HT-29 (cell line): ENCODE results near the gene HEMK1. TPM values are rescaled to one million over a fixed set of nuclear protein-coding genes. Genes with fewer than 3 reads are reported as not detected.

Experiments used
- DNase-seq: peaks from one replicate; pipeline ENCODE4 v3.0.0-alpha.2; 2015; ENCODE audit warnings: low spot score
- total RNA-seq: library from RNA; depleted of rRNA; stranded (reverse); fragments of >200 nt; shearing (Covaris generic); gene quantifications from 2 replicates; pipeline ENCODE4 v1.2.3, GENCODE V29; 2014; rRNA removed

Gene HEMK1
- total RNA-seq, 1 experiment from 2014 or later: 12.2 TPM

GRCh38 chr3:50637011-50637410 lies 67.7 kb downstream of the HEMK1 start:
- DNase-seq: no peak

- DNase-seq: no peak
Measured at GRCh38 chr3:50637945-50638344, 68.6 kb downstream of the HEMK1 start.

DNA sequence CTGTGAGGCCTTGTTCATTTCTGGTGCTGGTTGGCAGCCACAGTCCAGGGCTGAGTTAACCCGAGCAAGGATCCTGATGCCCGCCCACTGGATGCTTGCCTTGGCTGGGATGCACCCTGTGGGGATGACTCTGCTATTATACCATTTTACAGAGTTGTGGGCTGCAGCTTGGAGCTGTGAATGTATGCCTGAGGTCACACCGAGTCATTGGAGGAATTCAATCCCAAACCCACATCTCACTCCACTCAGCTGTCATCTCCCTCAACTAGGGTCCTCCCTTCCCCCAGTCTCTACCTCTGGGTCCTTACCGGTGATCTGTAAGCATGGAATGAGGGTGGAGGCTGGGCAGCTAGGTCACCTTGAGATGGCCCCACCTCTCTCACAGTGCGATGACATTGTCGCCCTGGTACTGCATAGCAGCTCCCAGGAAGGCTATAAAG lies 69.8 kb downstream of the HEMK1 start:
- no peak for DNase-seq

- no peak for DNase-seq
Measured at GRCh38 chr3:50642382-50642781, 73.1 kb downstream of the HEMK1 start.

- DNase-seq: no peak
Measured at GRCh38 chr3:50644561-50644960, 75.2 kb downstream of the HEMK1 start.

- no peak for DNase-seq
Measured at GRCh38 chr3:50645378-50645777, 76.1 kb downstream of the HEMK1 start.

Other genes with a start within 250 kb of the HEMK1 start
- gene HYAL2, start 246.8 kb upstream of the HEMK1 start, total RNA-seq: 81.4 and 82.6 TPM in 2 replicates
- 66.8 and 69.2 TPM in 2 replicates for gene TUSC2, start 241.3 kb upstream of the HEMK1 start, total RNA-seq
- gene RASSF1, start 228.7 kb upstream of the HEMK1 start, total RNA-seq: 24.2 and 30.2 TPM in 2 replicates
- gene ZMYND10, start 223.8 kb upstream of the HEMK1 start, total RNA-seq: 0.48 TPM in 1 of 2 replicates, not detected in the other
- 30.0 and 30.7 TPM in 2 replicates for gene NPRL2, start 218.7 kb upstream of the HEMK1 start, total RNA-seq
- 42.5 and 46.0 TPM in 2 replicates for gene CYB561D2, start 218.7 kb upstream of the HEMK1 start, total RNA-seq
- gene TMEM115, start 210.0 kb upstream of the HEMK1 start, total RNA-seq: 35.8 and 36.2 TPM in 2 replicates
- gene CACNA2D2, start 65.9 kb upstream of the HEMK1 start, total RNA-seq: 0.33 and 0.42 TPM in 2 replicates
- 0.33 and 0.44 TPM in 2 replicates for gene C3orf18, start 1.8 kb upstream of the HEMK1 start, total RNA-seq
- 0.43 and 0.73 TPM in 2 replicates for gene CISH, start 42.3 kb downstream of the HEMK1 start, total RNA-seq
- 29.7 and 35.7 TPM in 2 replicates for gene MAPKAPK3, start 47.6 kb downstream of the HEMK1 start, total RNA-seq
- gene DOCK3, start 105.4 kb downstream of the HEMK1 start, total RNA-seq: 0.10 TPM in 1 of 2 replicates, not detected in the other